Pulmonary artery endothelial cell (primary cell): ENCODE data around the gene LMO4. TPM values are rescaled to one million over a fixed set of nuclear protein-coding genes. Genes with fewer than 3 reads are reported as not detected.

ENCODE experiments used
- DNase-seq: peaks from one replicate; pipeline ENCODE4 v3.0.0-alpha.2; 2011; ENCODE audit warnings: low read depth, low spot score
- total RNA-seq: library from RNA; depleted of rRNA; stranded (reverse); fragments of >200 nt; gene quantifications from 2 replicates; pipeline ENCODE4 v1.2.3, GENCODE V29; 2014

Gene LMO4
- total RNA-seq, 1 donor from 2014 or later = 26.6 TPM

DNA sequence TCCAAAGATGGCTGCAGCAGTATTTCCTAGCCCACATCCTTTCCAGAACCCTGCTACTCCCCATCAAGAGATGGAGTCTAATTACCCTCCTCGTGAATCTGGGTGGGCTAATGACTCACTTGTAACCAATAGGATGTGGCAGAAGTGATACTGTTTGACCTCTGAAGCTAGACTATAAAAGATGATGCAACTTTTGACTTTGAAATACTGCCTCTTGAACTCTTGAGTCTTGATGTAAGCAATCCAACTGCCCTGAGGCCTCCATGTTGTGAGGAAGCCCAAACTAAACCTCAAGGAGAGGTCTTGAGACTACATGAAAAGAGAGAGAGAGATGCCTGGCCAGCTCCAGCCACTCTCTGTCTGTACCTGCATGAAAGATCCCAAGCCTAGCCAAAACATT is 29.5 kb downstream of the LMO4 start:
- DNase-seq = no peak

DNA sequence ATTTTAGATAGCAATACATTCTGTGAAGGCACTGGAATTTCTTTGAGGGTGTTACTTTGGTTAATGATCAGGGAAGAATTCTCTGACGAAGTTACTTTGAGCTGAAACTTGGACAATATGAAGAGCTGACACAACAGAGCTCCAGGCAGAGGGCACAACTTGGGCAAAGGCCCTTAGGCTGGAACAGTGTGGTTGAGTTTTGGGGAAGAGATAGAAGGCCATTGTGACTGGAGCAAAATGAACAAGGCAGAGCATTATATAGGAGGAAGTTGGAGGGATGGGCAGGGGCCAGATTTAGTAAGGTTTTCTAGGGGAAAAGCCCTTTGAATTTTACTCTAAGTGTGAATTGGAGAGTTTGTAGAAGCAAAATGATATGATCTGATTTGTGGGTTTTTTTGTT is 30.9 kb downstream of the LMO4 start:
- no peak for DNase-seq

DNA sequence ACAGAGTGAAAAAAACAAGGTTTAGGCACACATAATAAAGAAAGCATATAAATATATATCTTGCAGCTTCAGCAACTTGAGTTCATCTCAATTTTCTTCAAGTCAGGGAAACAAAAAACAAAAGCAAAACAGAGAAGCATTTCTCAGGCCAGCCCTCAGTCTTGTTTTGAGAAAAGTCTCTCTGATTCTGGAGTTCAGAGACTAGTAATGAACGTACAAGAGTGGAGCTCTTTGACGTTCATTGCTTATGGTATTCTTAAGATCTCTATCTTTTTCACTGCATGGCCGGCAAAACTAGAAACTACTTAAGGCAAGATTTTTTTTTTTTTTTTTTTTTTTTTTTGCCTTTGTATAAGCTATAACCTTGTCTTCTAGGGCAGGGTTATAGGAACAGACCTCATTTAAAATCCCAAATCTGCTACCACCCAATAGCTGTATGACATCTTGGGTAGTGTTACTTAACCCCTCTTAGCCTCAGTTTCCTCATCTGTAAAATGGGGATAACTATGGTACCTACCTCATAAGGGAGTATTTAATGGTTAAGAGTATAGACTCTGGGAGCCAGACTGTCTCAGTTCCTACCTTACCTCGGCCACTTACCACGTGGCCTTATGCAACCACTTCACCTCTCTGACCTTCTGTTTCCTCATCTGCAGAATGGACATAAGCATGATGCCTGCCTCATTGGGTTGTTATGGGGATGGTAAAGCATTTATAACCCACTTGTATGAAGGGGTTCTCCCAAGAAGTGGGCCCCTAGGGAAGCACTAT is 33.6 kb downstream of the LMO4 start:
- DNase-seq = no peak

DNA sequence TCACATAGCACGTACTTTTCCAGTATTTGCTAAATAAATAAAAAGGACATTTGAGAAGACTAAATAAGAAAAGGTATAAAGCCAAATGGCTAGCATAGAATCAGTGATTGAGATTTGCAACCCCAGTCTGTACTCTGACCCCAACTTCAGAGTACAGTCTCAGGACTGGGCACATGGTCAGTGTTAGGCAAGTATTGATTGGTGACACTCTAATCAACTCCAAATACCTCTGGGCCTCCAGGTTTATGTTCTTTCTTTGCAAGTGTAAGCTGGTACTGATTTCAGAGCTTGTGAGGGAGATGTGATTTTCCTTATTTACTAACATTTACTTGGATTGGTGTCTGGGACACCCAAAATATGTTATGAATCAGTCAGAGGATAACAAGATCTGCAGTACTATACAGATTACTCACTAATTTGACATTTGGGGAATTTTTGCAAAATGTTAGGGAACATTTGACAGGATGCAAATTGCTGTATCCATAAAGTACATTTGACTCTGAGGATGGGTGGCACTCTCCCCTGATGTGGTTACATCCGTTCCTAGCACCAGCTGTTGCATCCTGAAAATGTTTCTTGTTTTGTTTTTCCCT is 34.2 kb downstream of the LMO4 start:
- no peak for DNase-seq

DNA sequence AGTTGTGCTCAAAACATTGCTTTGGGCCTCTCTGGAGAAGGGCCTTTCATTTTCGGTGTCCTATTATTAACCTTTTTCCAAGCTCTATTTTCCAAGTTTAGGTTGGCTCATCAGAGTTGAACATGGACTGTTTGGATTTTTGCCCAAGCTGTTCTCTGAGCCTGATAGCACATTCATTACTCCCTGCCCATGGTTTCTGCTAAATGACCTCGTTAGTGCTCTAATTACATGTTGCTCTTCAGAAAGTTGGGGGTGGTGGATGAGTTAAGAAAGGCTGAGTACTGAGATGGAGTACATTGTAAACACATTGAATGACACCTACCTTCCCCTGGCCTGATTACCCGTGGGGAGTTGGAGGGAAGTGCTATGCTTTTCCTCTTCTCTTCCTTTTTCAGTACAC is 38.9 kb downstream of the LMO4 start:
- no peak for DNase-seq

DNA sequence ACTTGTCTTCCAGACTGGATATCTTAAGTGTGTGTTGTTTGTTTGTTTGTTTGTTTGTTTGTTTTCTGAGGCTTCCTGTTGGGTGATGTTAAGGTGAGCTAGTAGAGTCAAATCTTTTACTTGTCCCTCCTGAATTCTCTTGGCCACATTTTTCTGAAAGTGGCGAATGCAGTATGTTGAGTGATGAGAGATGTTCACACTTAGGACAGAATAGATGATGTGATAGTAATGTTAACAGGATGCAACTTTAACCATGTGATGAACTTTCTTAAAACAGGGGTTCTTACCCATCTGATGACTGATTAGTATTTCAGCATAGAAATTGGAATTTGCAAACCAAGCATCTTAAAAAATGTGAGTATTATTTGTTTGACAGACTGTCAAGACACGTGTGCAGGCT is 40.2 kb downstream of the LMO4 start:
- DNase-seq = no peak

DNA sequence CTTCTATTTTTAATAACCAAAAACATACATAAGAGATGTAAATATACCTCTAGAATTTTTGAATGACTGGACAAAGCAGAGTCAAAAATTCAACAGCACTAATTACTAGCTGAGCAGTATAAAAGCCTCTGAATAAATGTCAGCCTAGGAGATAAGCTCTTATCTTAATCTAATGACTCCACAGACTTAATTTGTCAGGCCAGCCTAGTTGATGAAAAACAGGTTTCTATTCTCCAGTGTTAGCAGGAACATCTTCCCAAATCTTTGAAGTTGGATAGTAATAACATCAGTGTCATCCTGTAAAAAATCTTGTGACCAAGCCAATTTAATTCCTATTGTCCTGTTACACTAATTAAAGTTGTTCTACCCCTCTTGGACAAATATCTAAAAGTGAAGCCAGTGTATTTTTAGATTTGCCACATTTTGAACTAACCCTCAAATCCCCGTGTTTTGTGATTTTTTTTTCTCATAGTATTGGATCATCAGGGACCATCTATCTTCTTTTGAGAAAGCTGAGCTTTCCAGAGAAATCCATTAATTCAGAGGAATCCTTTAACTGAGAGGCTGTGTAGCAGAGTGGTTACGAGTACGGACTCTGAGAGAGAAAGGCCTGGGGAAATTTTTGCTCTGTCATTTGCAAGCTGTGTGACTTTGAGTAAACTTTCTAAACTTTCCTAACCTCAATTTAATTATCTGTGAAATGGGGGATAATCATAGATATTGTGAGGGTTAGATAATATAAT is 41.2 kb downstream of the LMO4 start:
- no peak for DNase-seq

DNA sequence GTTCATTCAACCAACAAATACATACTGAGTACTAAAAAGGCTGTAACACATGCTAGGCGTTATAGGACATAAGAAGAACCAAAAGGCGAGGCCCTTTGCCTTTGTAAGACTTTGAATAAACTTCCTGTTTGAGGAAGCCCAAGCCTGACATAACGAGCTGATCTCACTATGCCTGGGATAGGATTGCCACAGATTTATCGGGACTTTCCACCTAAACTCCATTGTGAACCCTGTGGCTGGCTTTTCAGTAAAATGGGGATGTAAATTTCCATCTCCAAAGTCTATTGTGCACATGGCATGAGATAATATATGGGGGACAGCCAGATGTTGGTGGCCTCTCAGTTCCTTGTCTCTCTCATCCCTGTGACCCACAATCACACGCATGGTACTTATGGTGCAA is 41.9 kb downstream of the LMO4 start:
- no peak for DNase-seq

DNA sequence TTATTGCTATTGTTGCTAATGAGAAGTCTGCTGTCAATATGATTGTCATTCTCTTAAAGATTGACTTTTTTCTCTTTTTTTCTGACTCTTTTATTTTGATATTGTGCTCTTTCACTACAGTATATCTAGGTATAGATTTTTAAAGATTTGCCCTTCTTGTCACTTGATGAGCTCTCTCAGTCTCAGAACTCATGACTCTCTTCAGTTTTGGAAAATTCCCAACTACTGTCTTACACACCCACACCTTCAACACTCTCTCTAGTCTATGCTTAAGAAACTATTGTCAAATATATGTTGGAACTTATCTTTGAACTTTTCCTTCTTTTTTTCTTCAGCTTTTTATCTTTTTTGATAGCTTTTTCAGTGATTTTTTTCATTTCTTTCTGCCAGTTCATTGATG is 50.6 kb downstream of the LMO4 start:
- no peak for DNase-seq

DNA sequence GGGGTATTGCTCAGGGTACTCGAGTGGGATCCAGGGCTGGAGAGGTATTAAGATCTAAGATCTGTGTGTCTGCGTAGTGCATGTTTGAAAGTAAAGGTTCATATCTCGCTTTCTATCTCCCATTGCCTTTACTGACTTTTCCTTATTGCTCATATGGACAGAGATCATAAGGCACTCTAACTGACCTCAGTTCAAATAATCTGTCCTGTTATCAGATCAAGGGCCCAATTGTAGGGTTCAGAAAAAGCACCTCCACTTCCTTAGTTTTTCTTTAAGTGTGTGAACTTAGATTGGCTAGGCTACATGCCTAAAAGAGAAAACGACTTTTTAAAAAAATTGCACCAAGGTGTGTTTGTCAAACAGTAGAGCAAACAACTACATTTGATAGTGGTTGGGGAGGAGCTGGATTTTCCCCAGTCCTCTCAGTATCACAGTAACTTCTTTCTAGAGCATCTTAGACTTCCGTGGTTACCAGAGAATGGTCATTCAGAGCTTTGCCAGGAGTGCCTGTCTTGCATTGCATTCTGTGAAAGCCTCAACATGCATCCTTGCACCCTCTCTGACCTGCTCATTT is 57.6 kb downstream of the LMO4 start:
- DNase-seq = no peak

DNA sequence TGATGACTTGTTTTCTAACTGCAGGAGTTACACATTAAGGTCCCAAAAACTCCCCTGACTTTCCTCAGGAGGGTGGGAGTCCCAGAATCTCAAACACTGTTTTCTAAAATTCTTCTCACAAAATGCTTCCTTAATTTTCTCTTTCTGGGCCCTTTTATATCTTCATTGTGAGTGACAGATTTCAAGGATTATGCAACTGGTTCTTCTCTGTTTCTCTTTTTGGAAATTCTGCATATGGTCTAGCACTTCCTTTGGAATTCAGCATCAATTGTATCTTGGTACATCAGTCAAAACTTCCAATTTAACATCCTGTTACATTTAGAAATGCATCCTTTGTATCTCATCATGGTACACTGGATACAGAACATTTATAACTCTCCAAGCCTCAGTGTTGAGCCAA is 59.7 kb downstream of the LMO4 start:
- no peak for DNase-seq

DNA sequence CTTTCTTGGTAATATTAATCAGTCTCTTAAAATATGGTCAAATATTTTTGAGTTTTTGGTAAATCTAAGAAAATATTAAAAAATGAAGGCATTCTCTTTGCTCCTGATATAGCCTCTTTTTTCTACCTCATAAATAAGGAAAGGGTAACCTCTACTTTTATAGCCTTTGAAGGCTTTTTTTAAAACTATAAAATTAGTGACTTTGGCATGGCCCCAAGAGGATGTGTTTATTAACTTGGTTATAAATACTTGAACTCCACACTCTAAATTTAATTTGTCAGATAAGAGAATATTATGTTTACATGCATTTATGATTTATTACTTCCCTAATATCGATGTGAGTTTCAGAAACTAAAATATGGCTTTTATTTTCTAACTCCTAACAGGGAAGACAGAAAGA is 60.3 kb downstream of the LMO4 start:
- no peak for DNase-seq

DNA sequence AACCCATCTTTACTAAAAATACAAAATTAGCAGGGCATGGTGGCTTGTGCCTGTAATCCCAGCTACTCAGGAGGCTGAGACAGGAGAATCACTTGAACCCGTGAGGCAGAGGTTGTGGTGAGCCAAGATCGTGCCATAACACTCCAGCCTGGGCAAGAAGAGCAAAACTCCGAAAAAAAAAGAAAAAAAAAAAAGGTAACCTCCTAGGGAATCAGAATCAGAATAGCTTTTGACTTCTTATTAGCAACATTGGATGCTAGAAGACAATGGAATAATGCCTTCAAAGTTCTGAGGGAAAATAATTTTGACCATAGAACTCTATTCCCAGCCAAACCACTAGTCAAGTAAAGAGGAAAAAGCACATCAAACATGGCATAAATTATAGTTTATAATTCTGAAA is 60.9 kb downstream of the LMO4 start:
- no peak for DNase-seq

DNA sequence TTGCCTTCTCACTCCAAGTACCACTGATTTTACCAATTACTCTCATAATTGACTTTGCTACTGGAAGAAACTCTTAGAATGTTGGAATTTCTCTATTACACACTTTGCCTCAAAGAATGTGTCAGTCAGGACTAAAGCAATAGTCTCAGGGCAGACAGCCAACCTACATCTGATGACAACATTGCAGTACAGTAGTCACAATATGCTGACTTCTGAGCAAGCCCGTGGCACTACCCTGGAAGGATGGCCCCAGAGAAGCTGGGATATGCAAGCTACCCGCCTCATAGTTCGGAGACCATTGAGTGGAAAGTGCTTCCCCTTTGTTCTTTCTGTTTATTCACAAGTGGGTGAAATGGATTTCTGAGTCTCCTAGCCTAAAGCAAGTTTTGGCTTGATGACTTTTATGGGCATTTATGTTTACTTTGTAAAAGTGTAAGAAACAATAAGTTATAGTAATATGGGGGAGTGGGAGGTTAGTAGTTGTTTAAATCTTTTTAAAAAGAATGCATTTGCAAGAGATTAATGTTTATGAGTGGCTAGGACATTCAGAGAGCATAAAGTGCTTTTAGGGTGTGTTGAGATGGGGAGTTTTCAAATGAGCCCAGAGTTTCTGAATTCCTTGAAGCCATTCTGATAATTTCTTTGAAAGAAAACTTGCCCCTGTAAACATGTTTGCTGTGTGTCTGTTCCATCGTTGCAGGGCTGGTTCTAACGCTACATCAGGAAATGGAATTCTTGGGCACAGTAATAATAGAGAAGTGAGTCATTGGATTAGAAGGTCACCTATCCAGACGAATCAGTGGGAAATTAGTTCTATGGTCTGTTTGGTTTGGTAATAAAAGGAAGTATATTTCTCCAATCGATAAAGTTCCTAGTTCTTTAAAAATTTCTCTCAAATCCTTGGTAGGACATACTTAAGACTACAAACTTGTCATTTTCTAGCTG is 63.8 kb downstream of the LMO4 start:
- DNase-seq = no peak

DNA sequence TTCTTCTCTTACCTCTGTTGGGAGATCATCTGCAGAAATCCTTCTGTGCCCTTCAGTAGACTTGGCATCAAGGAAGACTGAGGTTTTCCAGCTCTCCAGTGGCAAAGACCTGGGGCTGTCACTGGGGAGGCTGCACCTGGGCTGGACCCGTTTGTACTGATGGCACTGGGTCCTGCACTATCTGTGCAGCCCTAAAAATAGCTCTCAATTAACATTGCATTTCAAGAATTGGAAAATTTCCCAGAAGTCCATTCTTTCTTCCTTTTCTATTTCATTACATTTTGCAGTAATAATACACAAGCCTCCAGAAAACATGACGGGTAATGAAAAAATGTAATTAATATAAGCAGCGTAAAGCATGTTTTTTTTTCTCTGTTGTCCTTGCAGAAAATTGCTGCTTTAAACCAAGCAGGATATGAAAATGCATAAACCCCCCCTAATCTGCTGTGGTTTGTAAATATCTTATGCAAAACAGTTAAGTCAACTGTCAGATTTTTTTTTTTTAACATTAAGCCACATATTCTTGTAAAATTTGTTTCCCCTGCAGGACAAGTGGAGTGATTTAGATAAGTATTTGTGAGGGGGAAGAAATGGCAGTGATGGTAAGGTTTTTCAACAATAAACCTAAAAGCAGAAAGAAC is 64.9 kb downstream of the LMO4 start:
- DNase-seq = no peak

DNA sequence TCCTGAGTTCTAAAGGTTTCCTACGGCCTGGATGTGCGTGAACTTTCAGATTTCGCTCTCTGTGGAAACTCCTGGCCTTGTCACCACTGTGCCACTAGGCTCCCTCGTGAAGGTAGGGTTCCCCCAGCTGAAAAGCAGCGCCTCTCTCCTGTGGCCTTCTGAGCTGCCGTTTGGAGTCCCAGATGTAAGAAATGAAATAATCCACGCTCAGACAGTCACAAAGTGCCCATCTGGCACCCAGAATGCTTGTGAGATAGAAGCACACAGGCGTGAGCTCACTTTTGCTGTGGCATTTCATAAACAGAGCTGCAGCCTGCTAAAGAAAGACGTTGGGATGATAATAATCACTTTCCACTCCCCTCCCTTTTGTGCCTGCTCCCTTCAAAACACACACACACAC is 65.8 kb downstream of the LMO4 start:
- DNase-seq = no peak

DNA sequence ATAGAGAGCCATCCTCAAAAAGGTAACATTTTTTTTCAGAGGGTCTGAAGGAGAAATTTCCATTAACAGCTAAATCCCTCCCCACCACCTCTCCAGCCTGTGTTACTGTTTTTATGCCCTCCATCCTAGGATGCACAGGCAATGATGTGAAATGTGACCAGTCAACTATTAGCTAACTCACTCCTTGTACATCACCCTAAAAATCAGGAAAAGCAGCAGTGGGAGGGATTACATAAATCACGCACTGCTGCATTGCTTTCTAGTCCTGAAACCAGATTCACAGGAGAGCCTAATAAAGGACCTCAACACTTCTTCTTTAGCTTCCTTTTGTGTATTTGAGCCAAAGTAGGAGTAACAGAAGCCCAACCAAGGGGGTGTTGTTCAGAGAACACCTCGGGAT is 66.3 kb downstream of the LMO4 start:
- no peak for DNase-seq
